GM21423 (cell line): ENCODE data around the gene ARL10.

Experiments
- ATAC-seq: cut with Tn5 transposase; IDR thresholded peaks from one replicate; pipeline ENCODE4 v1.9.1; 2021; ENCODE audit warnings: mild to moderate bottlenecking, moderate library complexity; ENCODE audit not compliant: unreplicated experiment

The ARL10 gene

DNA sequence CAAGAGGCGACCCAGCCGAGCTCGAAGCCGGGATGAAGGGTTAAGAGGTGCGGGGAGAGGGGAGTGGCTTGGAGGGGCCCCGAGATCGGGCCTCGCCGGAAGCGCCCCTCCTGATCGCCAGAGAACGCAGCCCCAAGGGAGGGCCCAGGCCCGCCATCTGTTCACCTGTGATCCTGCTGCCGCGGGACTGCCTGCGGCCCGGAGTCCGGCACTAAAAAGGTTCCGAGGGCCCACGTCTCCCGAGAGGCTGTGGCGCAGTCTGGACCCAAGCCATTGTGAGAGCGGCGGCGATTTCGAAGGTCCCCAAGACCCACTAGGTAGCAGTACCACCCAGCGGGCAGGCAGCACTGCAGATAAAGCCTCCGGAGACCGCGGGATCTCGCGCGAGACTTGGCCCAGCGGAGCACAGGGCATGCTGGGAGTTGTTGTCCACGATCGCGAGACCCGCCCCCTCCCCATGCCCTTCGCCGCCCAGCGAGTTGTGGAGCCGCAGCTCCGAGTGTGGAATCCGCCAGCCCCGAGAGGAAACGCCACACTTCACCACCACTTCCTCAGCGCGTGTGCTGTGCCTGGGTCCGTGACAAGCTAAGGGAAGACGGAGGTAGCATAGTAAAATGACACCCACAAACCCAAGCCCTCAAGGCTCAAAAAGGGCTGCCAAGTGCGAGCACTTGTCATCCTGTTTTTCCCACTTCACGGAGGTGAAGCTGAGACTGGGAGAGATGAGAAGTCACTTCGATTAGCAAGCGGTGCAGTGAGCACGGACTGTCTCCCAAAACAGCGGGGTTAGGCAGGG is 3.7 kb upstream of the ARL10 start, which contains the start of gene KIAA1191:
Gene KIAA1191, minus strand, starts transcription at position 328 of the 796 bp plus-strand sequence. CDS start 2,256 bp downstream, outside the sequence.
- peak; percentile 91 for ATAC-seq

DNA sequence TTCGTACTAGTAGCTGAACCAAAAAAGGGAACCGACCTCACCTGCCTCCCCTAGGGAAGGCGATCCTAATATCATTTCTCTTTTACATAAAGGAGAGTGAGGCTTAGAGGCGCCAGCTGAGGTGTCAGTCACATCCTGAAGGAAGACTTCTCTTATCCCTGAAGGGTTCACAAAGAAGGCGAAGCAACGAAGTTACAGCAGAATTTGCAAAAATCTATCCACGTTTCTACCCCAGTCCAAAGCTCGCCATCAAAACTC is 3.1 kb upstream of the ARL10 start:
- ATAC-seq: no peak

DNA sequence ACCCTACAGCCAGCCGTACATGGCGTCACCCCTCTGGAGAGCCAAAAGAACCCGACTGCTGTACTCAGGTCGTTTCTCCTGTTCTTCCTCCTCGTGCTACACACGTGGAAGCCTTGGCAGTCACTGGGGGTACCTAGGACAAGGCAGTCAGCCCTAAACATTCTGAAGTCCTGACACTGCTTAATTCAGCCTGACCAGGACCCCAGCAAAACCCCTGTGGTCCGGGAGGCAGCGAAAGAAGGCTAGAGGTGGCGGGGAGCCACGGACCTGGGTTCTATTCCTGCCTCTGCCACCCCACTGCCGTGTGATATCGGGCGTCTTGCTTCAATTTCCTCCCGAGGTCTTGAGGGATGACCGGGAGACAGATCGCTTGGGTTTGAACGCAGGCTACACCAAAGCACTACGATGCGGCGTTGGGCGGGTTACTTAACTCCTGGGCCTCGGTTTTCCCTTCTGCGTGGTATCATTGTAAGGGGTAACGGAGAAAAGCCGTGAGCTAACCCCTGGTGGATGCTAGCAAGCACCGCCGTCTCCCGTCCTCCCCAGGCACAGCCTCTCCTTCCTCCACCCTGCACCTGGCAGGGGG is 429 bp upstream of the ARL10 start:
- no peak for ATAC-seq

DNA sequence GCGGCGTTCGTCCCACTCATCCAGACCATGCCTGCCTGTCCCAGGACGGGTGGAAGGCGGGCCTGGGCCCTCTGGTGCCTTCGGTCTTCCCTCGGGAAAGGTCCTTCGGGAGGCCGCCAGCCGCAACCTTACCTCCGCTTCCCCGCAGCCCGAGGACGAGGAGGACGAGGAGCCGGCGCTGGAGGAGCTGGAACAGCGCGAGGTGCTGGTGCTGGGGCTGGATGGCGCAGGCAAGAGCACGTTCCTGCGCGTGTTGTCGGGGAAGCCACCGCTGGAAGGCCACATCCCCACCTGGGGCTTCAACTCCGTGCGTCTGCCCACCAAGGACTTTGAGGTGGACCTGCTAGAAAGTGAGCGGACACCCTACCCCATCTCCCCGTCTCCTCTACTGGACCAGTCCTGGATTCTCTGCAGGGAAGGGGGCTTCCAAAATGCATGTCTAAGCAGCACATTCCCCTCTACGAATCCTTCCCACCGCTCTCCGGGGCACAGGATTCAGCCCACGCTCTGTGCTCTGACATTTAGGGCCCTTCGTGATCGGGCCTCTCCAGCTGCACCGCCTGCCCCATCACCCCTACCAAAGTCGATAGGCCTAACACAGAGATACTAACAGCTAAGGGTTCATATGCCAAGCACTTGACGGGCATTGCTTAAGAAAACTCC is 1.1 kb downstream of the ARL10 start:
- ATAC-seq: no peak

DNA sequence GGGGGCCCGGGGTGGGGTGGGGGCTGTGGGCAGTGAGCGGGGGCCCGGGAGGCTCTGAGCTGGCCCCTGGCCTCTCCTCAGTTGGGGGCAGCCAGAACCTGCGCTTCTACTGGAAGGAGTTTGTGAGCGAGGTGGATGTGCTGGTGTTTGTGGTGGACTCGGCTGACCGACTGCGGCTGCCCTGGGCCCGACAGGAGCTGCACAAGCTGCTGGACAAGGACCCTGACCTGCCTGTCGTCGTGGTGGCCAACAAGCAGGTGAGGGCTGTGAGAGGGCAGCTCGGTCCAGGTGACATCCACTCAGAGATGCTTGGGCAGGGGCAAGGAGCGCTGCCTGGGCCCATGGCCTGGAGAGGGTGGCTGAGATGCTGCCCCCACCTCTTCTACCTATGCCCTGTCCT is 3.4 kb downstream of the ARL10 start:
- no peak for ATAC-seq

- no peak for ATAC-seq
Observed at GRCh38 chr5:176369934-176370711, 4.8 kb downstream of the ARL10 start.

DNA sequence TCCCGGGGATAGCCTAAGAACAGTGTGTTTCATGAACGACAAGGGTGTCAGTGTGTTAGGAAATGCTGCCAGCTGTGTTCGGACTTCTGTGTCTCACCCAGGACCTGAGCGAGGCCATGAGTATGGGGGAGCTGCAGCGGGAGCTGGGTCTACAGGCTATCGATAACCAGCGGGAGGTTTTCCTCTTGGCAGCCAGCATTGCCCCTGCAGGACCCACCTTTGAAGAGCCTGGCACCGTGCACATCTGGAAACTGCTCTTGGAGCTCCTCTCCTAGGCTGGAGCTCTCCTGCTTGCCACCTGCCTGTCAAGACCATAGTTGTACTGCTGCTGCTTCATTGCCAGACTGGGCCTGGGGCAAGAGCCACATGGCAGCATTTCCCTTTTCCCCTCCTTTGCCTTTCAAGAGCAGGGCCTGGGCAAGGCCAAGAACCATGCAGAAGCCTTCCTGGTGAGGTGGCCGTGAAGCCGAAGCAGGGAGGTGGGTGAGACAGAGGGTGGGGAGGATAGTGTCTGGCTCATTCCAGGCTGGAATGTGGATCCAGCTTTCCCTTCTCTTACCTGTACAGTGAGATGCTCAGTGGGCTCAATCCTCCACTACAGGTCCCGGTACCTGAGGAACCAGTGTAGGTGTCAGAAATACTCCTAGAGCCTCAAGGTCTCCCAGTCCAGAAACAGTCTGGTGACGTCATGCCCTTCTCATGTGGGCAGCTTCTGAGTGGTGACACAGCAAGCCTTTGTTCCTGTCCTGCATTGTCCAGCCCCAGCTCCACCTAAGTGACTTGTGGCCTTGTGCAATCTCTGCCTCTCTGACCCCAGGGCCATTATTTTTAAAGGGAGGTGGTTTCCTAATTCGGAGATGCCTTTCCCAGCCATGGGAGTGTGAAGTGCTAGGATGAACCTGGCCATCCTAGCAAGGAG is 6.6 kb downstream of the ARL10 start:
- no peak for ATAC-seq

- ATAC-seq: no peak
Observed at GRCh38 chr5:176373100-176373818, 8.0 kb downstream of the ARL10 start.

DNA sequence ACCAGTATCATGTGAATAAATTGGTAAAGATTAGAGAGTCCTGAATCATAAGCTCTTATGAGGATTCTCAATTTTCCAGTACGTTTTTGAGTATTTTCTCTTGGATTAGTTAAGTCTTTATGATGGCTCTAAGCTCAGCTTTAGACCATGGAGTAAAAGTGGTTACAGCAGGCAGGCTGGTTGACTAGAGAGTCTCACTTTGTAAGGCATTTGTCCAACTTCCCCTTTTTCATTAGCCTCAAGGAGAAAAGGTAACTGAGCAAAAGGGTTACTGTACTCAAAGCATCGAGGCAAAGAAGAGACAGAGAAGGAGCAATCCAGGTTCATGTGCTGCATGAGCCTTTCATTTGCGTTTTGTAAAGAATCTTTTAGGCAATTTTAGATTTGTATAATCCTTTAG is 14.6 kb downstream of the ARL10 start:
- peak; percentile 60 for ATAC-seq

- ATAC-seq: no peak
Observed at GRCh38 chr5:176381423-176381822, 16.1 kb downstream of the ARL10 start.

DNA sequence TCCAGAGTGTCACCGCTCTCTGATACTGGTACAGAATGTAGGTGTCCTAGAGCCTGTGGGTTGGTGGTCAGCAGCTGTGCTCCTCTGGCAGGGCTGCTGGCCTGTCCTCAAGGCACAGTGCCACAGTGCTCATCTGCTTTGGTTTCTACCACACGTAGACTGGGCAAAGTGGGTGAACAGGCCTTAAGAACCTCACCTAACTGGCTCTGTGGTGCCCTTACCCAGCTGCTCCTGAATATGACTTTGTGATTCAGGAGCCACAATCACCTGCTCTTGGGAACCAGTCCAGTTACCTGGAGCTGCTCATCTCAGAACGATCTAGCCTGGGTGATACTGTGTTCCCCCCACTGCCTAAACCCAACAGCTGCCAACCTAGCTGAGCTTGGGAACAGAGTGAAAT is 16.7 kb downstream of the ARL10 start:
- ATAC-seq: no peak

- no peak for ATAC-seq
Observed at GRCh38 chr5:176382721-176383120, 17.4 kb downstream of the ARL10 start.

GRCh38 chr5:176383248-176383905 is 18.1 kb downstream of the ARL10 start:
- ATAC-seq: no peak

GRCh38 chr5:176383961-176384360 is 18.7 kb downstream of the ARL10 start:
- no peak for ATAC-seq

GRCh38 chr5:176384366-176384930 is 19.2 kb downstream of the ARL10 start:
- no peak for ATAC-seq

DNA sequence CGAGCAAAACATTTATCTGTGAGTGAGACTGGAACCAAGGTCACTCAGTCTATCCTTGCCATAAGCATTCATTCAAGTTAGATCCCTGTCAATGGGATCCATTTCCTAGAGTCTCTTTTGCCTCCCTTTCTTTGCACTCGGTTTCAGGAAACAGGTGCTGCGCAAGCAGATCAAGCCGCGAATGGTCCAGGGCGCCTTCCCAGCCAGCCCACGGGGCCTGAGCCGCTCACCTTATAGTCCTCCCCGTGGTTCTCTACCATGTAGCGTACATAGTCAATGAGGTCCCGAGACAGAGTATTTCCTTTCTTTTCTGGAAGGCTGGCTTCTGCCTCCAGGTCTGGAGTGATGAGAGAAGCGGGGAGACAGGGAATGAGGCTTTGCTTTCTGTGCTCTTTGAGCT is 19.7 kb downstream of the ARL10 start:
- no peak for ATAC-seq

DNA sequence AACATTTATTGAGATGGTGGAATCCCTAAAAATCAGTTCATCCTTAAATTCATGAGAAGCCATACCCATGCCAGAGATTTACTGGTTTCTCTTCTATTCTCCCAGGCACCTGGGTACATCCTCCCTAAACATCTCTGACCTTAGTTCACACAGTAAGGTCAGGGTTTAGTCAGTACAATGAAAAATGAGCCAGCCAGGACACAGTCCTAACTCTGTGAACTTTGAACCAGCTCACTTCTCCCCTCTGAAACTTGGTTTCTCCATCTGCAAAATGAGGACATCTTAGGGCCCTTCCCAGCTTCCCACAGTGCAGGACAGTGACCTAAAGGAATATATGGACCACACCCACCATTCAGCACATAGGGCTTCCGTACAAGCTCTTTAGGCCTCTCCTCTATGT is 21.2 kb downstream of the ARL10 start:
- no peak for ATAC-seq

- no peak for ATAC-seq
Observed at GRCh38 chr5:176387384-176387925, 22.2 kb downstream of the ARL10 start.

- no peak for ATAC-seq
Observed at GRCh38 chr5:176388003-176388443, 22.7 kb downstream of the ARL10 start.
